HG03196 (cell line): ENCODE measurements around the gene MORN1.

Experiments used
- ATAC-seq: cut with Tn5 transposase; IDR thresholded peaks from one replicate; pipeline ENCODE4 v1.9.1; 2021; ENCODE audit not compliant: unreplicated experiment

The MORN1 gene

DNA sequence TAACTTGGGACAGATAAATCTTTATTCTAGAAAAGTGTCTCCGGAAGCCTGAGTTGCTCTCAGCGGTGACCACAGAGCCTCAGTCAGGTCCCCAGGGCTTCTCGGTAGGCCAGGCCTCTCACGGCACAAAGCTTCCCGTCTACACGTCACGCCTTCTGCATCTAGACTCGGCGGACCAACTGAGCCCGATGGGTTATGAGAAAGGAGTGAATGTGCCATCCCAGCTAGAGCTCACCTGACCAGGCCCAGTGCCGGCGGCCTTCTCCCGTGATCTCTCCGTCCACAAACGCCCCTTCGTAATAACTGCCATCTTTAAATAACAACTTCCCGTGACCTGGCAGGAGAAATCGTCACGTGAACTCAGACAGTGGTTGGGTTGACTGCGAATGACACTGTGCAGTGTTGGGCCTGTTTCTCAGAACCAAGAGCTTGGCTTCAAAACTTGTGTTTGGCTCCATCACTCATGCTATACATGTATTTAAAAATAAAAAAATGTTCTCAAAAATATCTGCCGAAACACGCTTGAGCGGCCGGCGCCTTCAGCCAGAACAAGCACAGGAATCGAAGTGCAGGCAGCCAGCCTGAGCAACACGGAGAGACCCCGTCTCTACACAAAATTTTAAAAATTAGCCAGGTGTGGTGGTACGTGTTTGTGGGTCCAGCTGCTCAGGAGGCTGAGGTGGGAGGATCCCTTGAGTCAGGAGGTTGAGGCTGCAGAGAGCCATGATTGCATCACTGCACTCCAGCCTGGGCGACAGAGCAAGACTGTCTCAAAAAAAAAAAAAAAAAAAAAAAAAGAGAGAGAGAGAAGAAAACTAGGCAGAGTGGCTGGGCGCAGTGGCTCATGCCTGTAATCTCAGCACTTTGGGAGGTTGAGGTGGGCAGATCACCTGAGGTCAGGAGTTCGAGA, 3.1 kb downstream of the MORN1 start:
- ATAC-seq = no peak

DNA sequence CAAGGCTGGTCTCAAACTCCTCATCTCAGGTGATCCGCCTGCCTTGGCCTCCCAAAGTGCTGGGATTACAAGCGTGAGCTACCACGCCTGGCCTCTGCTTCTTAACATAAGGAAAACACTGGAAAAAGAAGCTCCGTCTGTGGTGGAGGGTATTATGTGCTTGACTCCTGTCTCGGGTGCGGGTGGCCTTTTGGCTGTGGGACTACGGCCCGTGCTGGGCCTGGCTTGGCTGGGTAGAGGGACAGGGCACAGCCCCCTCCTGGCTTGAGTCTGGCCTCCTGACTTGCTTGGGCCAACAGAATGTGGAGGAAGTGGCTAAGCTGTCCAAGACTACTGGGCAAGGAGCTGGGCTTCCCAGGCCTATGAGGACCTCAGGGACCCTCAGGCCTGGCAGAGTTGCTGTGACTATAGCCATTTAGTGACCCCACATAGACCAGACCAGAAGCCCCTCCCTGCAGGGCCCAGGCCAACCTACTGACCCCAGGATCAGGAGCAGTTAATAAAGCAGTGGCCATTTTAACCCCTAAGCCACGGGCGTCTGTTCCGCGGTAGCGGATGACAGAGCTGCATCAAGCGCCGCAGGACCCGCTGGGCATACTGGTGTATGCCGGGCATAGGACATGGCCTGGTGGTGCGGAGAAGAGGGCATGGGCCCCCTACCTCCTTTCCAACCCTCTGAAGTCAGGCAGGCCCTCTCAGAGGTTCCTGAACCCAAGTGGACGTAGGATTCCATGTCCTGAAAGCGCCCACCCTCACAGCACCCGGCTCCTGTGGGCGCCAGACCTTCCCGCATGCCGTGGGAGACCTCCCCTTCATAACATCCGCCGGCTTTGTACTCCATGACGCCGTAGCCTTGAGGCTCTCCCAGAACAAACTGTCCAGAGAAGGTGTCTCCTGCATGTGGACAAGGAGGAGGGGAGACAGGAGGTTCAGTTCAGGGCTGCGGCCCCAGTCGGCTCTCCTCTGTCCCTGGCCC, 4.4 kb downstream of the MORN1 start:
- ATAC-seq = no peak

DNA sequence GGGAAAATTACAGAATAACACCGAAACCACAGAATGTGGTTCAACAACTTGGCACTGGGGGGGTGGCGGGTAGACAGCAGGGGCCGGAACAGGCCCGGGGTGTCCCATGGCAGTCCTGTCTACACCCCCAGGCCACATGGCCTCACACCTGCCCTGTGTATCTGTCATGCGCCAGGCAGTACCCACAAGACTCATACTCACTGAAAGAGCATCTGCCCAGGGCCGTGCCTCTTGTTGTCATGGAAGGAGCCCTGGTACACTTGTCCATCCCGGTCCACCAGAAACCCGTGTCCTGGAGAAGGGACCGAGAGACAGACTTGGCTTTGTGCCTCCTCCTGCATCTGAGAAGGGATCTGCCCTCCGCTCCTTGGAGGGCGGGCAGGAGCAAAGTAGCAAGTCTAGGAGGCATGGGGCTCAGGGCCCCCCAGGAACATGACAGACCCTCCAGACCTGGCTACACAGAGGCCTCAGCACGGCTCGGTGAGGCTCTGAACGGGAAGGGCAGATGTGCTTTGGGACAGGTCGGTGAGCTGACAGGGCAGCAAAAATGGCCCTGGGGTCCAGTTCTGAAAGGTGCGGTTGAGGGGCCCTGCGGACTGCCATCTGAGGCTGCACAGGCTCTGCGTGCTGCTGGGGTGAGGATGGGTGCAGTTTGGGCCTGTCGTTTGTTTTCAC, 5.6 kb downstream of the MORN1 start:
- no peak for ATAC-seq

DNA sequence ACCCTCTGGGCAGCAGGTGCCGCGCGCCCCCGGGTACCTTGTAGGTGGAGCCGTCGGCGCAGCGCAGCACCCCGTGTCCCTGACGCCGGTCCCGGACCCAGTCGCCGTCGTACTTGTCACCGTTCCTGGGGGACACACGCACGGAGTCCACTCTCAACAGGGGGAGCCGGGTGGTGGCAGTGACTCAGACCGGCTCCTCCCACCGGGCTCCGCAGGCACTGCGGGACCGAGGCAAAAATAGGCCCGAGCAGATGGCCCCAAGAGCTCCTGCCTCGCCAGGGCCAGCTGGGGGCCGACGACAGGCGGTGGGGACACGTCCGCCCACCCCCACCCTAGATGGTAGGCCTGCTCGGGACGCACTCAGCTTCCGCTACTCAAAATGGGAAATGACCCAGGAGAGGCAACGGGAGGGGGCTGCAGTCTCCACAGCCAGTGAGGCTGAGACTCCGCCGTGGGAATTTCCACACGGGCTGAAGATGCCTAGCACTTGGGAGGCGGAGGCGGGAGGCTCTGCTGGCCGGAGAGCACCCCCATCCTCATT, 6.3 kb downstream of the MORN1 start:
- no peak for ATAC-seq

DNA sequence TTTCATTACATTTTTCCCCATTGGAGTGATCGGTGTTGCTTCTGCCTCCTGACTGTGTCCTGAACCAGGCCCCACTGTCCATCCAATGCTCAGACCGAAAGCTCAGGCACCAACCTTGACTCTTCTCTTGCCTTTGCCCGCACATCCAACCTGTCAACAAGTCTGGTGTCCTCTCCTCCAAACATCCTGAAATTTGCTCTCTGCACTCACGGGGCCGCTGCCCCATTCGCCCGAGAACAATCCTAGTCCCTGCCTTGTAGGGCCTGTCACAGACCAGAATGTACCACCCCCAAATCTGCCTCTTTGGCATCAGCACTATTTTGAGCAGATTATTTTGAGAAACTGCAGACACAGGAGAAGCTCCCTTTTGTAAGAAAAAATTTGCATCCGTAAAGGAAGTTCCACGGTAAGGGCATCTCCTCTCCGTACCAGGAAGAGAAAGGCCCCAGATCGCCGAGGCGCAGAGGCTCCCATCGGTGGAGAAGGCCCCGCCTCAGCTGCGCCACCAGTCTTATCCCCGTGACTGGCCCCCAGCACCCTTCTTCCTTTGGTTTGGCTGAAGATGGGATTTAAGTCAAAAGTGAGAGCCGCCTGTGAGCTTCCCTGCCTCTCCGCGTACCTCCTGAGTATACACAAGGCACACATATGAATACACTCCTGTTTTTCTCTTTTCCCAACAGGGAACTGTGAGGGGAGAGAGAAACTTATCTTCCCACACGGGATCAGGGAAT, 7.1 kb downstream of the MORN1 start:
- no peak for ATAC-seq

DNA sequence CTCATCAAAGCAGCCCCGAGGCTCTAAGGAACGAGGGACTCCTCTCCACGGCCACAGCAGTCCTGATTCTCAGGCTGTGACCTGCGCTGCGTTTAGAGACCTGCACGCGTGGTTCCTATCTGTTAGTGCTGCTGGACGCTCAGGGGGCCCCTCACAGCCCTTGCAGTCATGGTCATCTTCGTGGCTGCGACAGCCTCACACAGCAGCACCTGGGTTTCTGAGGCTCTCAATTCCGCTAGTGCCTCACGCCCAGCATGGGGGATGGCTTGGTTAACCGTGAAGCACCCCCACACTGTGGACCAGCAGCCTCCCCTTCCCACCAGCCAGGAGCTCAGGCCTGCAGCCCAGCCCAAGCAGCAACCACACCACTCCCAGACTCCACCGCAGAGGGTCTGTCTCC, 7.8 kb downstream of the MORN1 start:
- no peak for ATAC-seq

DNA sequence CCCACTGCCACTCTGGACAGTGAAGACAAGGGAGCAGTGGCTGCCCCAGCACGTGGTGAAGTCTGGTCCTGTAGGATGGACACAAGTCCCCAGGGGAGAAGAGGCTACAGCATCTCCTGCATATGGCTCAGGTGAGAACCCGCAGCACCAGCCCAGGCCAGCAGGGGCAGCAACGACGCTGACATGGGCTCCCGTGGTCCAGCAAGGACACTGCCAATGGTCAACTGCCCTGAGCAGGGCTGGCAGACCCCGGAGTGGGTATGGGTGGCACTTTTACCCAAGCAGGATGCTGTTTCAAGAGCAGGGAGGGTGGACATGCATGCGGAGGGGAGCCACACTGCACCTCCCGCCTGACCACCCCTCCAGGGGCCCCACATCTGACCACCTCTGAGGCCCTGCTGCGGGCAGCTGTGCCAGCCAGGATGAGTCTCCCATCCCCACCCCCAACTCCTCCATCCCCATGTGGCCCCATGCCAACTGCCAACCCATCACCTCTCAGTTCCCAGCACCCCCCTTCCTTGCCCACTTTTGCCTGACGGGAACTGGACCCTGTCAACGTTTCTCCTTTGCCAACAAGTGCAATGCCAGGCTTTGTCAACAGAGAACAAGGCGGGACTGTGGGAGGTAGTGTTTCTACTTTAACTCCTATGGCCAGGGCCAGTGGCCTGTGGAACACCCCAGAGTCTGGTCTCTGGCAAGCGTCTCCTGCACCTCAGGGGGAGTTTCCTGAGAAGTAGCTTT, 8.6 kb downstream of the MORN1 start:
- ATAC-seq = no peak

DNA sequence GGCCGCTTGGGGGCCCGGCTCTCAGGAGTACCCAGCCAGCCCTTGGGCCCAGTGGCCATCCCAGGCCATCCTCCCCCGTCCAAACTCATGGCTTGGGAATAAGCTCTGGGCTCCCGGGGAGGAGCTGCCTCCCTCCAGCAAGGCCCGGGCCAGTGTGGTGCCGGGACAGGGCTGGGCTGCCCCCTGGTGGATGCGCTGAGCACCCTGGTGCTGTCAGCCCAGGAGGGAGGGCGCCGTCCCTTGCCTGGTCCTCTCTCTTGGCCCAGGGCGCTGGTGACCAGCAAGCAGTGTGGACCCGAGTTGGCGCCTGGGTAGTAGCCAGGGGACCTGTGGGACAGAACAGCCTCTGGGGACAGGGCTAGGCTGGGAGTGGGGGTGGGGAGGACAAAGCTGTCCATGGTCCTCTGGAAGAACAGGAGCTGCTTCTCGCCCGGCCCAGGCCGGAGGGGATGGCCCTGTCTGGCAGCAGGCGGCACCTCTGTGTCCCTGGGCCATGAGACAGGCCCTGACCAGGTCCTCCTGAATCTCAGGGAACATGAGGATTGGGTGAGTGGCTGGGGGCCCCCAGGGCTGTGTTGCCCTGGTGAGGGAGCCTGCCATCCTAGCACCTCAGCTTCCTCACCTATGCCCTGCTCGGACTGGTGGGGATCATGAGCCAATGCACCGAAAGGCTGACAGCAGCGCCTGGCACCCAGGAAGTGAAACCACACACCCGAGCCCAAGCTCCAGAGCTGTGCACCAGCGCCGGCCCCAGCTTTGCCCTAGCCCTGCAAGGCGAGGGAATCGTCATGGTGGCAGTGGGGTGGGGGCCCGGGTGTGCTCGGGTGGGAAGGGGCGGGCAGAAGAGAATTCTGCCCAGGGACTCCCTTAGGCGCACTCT, 9.4 kb downstream of the MORN1 start:
- ATAC-seq = no peak

DNA sequence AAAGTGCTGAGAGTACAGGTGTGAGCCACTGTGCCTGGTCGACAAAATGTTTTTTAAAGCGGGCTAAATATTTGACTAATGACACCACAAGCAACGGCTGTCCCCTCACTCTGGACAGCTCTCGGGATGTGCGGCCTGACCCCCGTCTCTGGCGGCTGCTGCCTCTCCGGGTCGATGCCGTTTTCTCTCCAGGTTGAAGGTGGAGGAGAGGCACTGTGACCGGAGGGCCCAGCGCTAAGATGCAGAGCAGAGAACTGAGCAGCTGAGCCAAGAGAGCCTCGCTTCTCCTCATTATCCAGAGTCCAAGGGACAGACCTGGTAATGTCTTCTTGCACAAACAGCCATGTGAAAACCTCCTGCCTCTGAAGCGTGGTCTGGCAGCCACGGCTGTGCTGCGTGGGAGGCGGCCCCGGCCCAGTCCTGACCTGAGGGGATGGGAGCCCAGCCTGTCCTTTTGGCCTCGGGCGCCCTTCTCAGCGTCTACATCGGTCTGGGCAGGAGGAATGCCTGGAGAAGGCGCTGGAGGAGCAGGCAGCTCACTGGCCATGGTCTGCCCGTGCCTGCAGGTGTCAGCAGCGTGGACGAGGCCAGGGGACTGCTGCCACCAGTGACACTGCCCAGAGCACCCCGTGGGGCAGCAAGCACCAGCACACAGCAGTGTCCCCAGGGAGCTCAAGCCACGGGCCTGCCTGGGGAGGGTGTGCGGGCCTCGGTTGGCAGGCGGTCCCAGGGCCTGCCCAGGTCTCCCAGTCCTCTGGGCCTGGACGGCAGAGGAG, 10.3 kb downstream of the MORN1 start:
- no peak for ATAC-seq

DNA sequence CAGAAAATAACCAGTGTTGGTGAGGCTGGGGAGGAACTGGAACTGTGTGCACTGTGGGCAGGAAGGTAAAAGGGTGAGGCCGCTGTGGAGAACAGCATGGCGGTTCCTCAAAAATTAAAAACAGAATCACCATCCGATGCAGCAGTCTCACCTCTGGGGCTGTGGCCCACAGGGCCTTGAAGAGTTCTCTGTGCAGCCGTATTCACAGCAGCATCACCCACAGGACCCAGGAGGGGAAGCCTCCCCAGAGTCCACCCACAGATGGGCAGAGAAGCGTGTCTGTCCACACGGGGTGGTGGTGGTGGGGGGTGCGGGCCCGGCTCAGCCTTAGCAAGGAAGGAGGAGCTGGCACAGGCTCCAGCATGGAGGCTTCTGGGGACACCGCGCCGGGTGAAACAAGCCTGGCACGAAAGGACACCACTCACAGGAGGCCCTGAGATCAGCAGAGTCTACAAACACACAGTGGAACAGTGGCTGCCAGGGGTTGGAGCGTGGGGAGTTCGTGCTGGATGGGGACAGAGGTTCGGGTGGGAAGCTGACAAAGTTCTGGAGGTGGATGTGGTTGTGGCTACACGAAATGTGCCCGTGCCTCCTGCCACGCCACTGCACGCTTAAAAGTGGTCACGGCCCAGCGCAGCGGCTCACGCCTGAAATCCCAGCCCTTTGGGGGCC, 11.5 kb downstream of the MORN1 start:
- no peak for ATAC-seq

DNA sequence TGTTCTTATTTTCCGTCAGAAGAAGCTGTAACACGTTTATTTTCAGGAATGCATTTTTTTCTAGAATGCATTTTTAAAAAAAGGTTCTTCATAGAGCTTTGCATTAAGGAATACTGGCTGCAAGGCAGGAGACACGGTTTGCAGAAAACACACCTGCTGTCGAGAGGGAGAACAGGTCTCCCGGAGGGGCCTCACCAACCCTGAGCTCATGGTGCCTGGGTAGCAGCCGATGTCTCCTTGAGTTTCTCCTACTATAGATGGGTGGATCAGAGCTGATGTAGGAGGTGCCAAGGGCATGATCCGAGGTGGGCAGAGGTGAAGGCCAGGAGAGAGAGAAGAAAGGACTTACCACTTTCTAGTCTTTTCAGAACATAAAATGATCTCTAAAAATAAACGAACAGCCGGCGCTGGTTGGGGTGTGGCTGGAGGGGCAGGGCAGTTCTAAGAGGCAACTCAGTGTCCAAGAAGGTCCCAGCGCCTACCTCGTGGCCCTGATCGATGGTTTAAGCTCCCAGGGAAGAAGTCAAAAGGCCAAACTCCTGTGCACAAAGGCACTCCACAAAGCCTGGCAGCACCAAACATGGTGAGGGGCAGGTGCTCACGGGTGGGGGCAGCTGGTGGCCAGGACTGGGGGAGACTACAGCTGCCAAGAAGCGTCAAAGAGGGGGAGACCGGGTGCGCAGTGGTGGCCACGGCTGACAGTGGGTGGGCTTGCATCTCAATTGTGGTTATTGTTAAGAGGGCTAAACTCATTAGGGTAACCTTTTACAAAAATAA, 12.2 kb downstream of the MORN1 start:
- ATAC-seq = no peak

DNA sequence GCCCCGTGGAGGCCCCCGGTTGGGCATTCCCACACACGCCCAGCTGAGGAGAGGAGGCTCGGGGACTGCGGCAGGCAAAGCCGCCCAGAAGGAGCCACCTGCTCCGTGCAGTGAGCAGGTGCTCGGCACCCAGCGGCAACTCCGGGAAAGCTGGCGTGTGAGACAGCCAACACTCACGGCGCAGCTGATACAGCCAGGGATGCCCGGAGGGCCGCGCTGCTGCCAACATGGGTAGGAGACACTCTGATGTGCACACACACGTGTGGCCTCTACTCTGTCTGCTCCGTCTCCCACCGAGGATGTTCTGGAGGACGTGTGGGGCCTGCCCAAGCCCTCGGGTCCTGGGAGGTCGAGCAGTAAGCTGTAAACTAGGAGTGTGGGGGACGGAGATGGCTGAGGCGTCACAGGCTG, 12.9 kb downstream of the MORN1 start:
- ATAC-seq = no peak

DNA sequence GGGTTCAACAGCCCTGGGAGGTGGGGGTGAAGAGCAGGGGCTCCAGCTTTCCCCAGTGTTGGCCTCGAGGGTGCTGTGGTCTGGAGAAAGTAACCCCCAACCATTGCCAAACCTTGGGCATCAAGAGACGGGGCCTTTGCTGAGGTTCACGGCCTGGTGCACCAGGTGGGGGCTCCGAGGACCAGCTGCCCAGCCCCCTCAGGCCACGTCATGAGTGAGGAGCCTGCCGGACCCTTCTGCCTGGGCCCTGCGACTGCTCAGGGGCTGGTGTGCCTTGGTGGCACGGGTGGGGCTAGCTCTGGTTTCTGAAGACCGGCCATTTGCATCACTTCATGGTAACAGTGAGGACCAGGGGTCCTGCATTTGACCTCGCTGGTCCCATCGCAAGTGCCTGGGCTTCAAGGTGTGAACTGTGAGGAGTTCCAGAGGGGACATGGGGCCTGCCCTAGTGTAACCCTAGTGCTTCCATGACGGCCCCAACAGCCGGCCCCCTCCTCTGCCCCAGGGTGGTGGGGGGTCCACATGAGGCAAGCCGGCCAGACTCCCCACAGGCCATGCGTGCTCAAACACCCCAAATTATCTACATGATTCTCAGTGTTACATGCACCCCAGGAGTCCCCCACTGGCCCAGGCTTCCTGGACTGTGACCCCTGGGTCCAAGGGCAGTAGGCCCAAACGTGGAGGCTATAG, 13.5 kb downstream of the MORN1 start:
- ATAC-seq = no peak

DNA sequence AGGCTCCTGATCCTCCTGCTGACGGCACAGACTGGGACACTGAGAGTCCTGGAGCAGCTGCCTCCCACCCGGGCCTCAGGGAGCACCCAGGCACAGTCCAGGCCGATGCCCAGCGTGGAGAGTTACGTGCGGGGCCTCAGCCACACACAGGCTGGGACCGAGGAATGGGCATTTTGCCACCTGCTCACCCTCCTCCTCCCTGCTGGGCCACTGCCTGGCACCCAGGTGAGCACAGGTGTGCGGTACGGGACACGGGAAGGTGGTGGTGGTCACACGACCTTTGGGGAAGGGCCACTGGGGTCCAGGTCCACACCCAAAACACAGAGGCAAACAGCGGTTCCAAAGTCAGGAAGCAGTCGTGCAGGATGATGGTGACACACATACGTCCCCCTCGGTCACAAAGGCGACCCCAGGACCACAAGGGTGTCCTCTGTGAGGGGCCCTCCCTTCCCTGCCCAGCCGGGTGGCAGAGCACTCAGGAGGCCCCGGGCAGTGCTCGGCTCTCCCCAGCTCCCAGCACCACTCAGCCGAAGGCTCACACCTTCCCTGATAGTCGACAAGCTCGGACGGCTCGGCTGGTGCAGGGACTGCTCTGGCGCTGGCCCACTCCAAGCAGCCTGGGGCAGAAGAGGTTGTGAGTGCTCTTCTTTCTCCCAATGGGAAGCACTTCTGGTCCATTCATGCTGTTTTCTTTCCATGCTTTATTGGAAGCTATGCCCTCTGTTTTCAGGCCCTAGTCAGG, 14.3 kb downstream of the MORN1 start:
- no peak for ATAC-seq

DNA sequence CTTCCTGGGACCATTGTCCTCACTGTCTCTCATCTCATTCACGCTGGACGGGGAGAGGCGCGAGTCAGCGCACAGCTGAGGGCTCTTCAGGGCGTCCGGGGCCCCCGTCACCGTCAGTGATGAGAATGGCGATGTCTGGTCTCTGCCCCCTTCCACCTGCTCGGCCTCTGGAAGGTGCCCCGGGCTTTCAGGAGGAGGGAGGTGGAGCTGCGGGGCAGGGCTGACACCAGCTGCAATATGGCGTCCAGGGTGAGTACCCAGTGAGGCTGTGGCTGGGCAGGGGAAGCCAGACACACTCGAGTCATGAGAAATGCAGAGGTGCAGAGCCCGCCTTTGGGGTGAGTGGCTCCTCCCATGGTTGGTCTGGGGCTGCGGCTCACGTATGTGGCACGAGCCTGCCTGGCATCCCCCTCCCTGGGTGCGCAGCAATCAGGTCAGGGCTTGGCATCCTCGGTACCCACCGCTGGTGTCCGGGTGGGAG, 15.1 kb downstream of the MORN1 start:
- no peak for ATAC-seq
